Measurements from ENCODE around the gene EDC3. TPM values are rescaled to one million over a fixed set of nuclear protein-coding genes. Genes with fewer than 3 reads are reported as not detected.

The EDC3 gene
- total RNA-seq, 1 donor, result 9.8 TPM

- no peak overlapping the region for H3K4me2 ChIP-seq (ENCODE audit: insufficient read depth, low read length)
- H3K4me3 ChIP-seq (ENCODE audit: insufficient read depth, low read length), result no peak overlapping the region
- DNase-seq (ENCODE audit: insufficient read length, low spot score, missing footprints), result peak; percentile 65
- H3K36me3 ChIP-seq (ENCODE audit: insufficient read depth, low read length), result no peaks in the 10 kb centered on the region
- peaks cover 40% of the 10 kb centered on the region for H4K20me1 ChIP-seq (ENCODE audit: insufficient read depth, low read length)
- H3K4me1 ChIP-seq (ENCODE audit: insufficient read depth, low read length), result peaks cover 17% of the 10 kb centered on the region
- peaks cover 44% of the 10 kb centered on the region for H3K79me2 ChIP-seq (ENCODE audit: insufficient read depth, low read length)
- peak overlapping the region; percentile 7 for H3K27ac ChIP-seq (ENCODE audit: low read depth, low read length)
- H3K27me3 ChIP-seq (ENCODE audit: insufficient read depth, low read length), result no peaks in the 10 kb centered on the region
- H2AFZ ChIP-seq (ENCODE audit: low read length), result no peak overlapping the region
- TF ChIP-seq CTCF (IDR thresholded peaks at IDR 0.05; ENCODE audit: extremely low read depth, low read depth, low read length), result no peak
- H3K9me3 ChIP-seq (ENCODE audit: low read depth, low read length), result no peaks in the 10 kb centered on the region
These were observed 38.0 kb downstream of the EDC3 start for GRCh38 chr15:74657846-74658245.

DNA sequence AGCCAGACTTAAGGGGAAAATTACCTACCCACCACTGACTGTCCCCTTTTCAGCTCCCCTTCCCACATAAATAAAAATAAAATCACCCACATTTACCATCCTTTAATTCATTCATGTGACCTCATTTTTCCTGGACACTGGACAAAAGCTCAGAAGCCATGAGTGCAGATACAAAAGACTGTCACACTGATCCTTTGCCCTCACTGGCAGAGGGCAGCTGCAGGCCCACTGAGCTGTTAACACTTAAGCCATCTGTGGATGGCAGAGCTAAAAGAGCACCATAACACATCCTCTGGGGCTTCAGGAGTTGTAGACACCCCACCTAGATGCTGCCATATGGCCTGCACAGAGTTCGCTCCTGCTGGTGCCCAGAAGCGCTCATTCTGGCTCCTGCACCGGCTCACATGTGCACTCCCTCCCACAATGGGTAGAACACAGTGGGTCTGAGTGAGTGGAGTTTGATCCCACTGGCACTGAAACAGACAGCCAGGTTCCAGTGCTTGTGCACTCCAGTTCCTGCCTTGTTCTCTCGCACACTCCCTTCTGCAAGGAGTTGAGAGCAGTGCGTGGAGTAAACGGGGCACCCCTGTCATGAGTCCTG lies 38.8 kb downstream of the EDC3 start:
- Histone ChIP-seq H2AFZ (ENCODE audit: low read length) (no peak overlapping the region), H3K4me2 (ENCODE audit: insufficient read depth, low read length) (no peak overlapping the region), H3K4me1 (ENCODE audit: insufficient read depth, low read length) (peaks cover 17% of the 10 kb centered on the region), H4K20me1 (ENCODE audit: insufficient read depth, low read length) (peaks cover 38% of the 10 kb centered on the region), H3K36me3 (ENCODE audit: insufficient read depth, low read length) (no peaks in the 10 kb centered on the region), H3K4me3 (ENCODE audit: insufficient read depth, low read length) (no peak overlapping the region), H3K27me3 (ENCODE audit: insufficient read depth, low read length) (no peaks in the 10 kb centered on the region), H3K27ac (ENCODE audit: low read depth, low read length) (no peak overlapping the region), H3K9me3 (ENCODE audit: low read depth, low read length) (no peaks in the 10 kb centered on the region), H3K79me2 (ENCODE audit: insufficient read depth, low read length) (peaks cover 40% of the 10 kb centered on the region)
- TF ChIP-seq CTCF (IDR thresholded peaks at IDR 0.05; ENCODE audit: extremely low read depth, low read depth, low read length), result no peak
- no peak for DNase-seq (ENCODE audit: insufficient read length, low spot score, missing footprints)

GRCh38 chr15:74655424-74655823 lies 40.4 kb downstream of the EDC3 start:
- Histone ChIP-seq H3K36me3 (ENCODE audit: insufficient read depth, low read length) (peaks cover 4% of the 10 kb centered on the region), H3K27ac (ENCODE audit: low read depth, low read length) (no peak overlapping the region), H4K20me1 (ENCODE audit: insufficient read depth, low read length) (peaks cover 48% of the 10 kb centered on the region), H3K9me3 (ENCODE audit: low read depth, low read length) (no peaks in the 10 kb centered on the region), H3K4me1 (ENCODE audit: insufficient read depth, low read length) (peaks cover 17% of the 10 kb centered on the region), H2AFZ (ENCODE audit: low read length) (no peak overlapping the region), H3K4me3 (ENCODE audit: insufficient read depth, low read length) (no peak overlapping the region), H3K4me2 (ENCODE audit: insufficient read depth, low read length) (no peak overlapping the region), H3K27me3 (ENCODE audit: insufficient read depth, low read length) (no peaks in the 10 kb centered on the region), H3K79me2 (ENCODE audit: insufficient read depth, low read length) (peaks cover 37% of the 10 kb centered on the region)
- no peak for DNase-seq (ENCODE audit: insufficient read length, low spot score, missing footprints)
- TF ChIP-seq CTCF (IDR thresholded peaks at IDR 0.05; ENCODE audit: extremely low read depth, low read depth, low read length), result no peak

- Histone ChIP-seq H3K4me2 (ENCODE audit: insufficient read depth, low read length) (no peak overlapping the region), H3K9me3 (ENCODE audit: low read depth, low read length) (no peaks in the 10 kb centered on the region), H4K20me1 (ENCODE audit: insufficient read depth, low read length) (peaks cover 60% of the 10 kb centered on the region), H3K4me3 (ENCODE audit: insufficient read depth, low read length) (no peak overlapping the region), H3K27me3 (ENCODE audit: insufficient read depth, low read length) (no peaks in the 10 kb centered on the region), H3K79me2 (ENCODE audit: insufficient read depth, low read length) (peaks cover 46% of the 10 kb centered on the region), H2AFZ (ENCODE audit: low read length) (no peak overlapping the region), H3K4me1 (ENCODE audit: insufficient read depth, low read length) (peaks cover 17% of the 10 kb centered on the region), H3K36me3 (ENCODE audit: insufficient read depth, low read length) (peaks cover 5% of the 10 kb centered on the region), H3K27ac (ENCODE audit: low read depth, low read length) (peak overlapping the region; percentile 50)
- DNase-seq (ENCODE audit: insufficient read length, low spot score, missing footprints), result no peak
- no peak for TF ChIP-seq CTCF (IDR thresholded peaks at IDR 0.05; ENCODE audit: extremely low read depth, low read depth, low read length)
These were observed 42.3 kb downstream of the EDC3 start for GRCh38 chr15:74653426-74654102.
